Inflammatory macrophage treated with lipopolysaccharide for 4 hours (primary cell): ENCODE measurements around the gene CEP164.
"Not testable (repeated sequence)": the region's sequence is repeated elsewhere in the genome, so short reads cannot be mapped to it uniquely, and the experiment has no call there.

ENCODE experiments used
- DNase-seq: peaks from one replicate; pipeline ENCODE4 v3.0.0-alpha.2; 2020

The CEP164 gene

GRCh38 chr11:117399100-117399840, 71.6 kb downstream of the CEP164 start:
- DNase-seq: not testable (repeated sequence)

- DNase-seq: not testable (repeated sequence)
These were observed 78.2 kb downstream of the CEP164 start for GRCh38 chr11:117405898-117406297.

DNA sequence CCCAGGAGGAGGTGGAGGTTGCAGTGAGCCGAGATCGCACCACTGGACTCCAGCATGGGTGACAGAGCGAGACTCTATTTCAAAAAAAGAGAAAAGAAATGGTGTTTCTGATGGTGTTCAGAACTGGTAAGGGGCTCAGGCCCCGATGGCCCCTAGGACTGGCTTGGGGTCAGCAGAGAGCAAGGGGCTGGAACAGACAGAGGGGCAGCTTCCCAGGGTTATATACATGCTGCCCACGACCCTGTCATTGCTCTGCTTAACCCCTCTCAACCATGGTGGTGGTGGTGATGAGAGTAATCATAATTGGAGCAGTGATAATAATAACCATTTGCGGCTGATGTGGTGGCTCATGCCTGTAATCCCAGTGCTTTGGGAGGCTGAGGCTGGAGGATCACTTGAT, 79.4 kb downstream of the CEP164 start:
- DNase-seq: no peak

DNA sequence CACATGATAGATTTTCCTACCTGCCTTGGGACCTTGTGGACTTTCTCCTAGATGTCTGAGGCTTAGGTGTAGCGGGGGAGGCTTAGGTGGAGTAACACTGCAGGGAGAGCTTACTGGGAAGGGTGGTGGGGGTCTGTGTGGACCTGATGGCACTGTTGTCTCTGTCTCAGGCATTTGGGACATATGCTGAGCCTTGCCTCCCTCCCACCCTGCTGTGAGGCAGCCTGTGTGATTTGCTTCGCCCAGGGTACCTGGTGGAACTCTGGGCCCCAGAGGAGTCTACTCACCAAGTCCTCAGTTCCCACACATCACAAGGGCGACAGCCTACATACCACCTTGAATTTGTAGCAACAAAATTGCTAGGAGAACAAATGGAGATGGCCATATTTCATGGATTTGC, 80.7 kb downstream of the CEP164 start:
- DNase-seq: no peak

- no peak for DNase-seq
These were observed 81.9 kb downstream of the CEP164 start for GRCh38 chr11:117409511-117409910.

GRCh38 chr11:117410238-117410637, 82.6 kb downstream of the CEP164 start:
- no peak for DNase-seq

- DNase-seq: no peak
These were observed 83.4 kb downstream of the CEP164 start for GRCh38 chr11:117410861-117411710.

- no peak for DNase-seq
These were observed 84.1 kb downstream of the CEP164 start for GRCh38 chr11:117411736-117412135.

DNA sequence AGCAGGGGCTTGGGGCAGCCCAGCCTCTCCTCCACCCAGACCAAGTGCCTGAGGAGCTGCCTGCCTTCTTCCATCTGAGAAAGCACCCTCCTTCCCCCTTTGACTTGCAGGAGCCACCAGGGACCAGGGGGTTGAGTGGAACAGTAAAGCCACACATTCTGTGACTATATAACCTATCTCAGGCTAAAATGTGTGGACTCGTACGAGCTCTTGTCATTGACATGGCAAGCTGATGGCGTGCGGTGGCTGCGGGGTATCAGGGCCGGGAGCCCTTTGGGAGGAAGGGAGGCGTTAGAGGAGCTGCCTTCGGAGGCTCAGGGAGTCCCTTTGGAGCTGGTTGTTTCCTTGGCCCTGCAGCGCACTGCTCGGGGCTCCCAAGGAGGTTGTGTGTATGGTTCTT, 84.5 kb downstream of the CEP164 start:
- no peak for DNase-seq

DNA sequence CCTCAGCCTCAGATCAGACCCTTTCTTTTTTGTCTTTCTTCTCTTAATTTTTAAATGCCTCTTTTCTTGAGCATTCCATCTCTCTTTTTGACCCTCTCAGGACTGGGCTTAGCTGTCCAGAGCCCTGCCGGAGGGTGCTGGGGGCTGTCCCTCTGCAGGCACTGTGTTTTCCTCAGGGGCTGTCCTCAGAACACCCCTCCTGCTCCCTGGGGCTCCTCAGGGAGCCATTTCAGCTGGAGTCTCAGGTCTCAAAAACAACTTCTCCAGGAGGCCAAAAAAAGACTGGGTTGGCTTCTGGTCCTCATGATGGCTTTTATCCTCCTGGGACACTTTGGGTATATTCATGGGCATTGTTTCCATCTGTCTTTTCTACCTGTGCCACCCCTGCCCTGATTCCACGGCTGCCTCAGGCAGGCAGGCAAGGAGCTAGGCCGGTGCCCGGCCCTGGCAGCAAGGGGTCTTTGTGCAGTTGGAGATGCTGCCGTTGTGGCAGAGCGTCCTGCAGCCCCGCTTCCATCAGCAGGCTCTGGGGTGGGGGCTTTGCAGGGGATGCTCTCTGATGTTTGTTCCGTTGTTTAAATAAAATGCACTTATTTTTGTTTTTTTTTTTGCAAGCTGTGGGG, 85.1 kb downstream of the CEP164 start:
- DNase-seq: no peak

- no peak for DNase-seq
These were observed 86.0 kb downstream of the CEP164 start for GRCh38 chr11:117413616-117414015.

DNA sequence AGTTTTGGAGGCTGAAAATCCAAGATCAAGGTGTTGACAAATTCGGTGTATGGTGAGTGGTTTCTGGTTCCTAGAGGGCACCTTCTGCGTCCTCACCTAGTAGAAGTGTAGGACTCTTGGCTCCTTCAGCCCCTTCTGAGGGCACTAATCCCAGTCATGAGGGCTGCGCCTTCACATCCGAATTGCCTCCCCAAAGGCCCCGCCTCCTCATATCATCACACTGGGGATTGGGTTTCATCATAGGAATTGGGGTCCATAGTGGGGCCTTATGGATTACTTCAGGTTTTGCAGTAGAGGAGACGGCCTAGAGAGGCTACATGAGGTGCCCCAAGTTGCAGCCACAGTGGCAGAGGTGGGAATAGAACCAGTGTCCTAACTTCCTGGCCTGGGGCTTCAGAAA, 87.1 kb downstream of the CEP164 start:
- no peak for DNase-seq

DNA sequence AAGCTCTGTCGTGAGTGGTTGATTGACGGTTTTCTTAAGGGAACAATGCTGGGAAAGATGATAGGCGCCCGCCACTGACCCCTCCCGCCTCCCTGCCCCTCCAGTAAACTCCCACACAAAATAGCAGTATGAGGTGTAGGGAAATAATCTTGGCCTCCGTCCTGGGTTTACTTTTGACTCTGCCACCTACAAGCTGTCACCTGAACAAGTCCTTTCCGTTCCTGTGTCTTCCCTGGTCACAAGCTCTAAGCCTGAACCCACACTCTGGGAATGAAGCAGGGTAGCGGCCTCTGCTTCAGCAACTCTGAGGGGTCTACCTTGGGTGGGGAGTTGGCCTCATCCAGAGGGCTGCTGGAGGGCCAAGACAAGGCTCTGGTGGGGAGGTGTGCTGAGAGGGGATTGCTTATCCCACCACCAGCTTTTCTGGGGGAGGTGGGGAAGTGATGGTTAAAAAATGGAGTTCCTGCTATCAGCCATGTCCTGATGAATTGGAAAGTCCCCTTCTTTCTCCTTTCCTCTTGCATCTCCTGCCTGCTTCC, 87.8 kb downstream of the CEP164 start:
- DNase-seq: no peak

- no peak for DNase-seq
These were observed 89.7 kb downstream of the CEP164 start for GRCh38 chr11:117417342-117417741.

DNA sequence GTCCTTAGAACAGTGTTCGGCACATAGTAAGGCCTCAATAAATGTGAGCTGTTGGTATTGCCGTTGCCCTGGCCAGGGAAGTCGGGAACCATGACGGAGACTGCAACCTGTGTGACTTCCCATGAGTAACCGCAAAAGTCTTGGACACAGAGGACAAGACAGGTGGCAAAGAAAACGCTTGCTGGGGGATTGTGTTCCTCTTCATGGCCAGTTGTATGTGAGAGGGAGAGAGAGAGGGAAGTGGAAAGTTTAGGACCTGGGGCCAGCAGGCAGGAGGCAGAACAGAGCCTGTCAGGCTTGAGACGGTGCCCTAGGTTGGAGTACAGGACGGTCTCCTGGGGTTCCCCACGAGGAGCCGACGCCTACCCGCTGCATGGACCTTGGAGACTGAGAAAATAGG, 90.2 kb downstream of the CEP164 start:
- DNase-seq: no peak

GRCh38 chr11:117418737-117419481, 91.3 kb downstream of the CEP164 start:
- DNase-seq: no peak

DNA sequence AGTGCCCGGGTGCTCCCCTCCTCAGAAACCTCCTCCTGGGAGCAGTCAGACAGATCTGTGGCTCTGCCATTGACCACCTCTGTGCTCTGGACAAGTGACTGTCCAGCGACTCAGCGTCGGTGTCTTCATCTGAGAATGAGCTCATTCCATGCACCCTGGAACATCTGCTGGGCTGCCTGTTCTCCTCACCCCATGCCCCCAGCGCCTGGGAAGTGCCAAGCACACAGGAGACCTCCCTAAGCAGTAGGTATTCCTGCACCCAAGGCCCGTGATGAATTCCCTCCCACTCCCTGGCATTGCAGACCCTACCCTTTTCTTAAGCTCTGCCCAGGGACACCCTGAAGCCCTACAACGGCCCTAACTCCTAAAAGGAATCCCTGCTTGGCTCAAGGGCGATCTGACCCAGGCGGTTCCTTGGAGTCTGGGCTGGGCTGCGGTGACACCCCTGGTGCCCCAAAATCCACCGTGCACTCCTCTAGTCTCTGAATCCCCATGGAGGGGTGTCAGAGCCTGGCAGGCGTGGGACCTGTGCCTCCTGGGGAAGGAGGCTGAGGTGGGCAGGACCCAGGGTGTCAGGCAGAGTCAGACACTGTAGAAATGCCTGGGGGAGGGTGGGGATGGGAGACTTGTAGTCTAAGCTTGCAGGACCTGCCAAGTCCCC, 92.0 kb downstream of the CEP164 start:
- DNase-seq: no peak

- no peak for DNase-seq
These were observed 92.5 kb downstream of the CEP164 start for GRCh38 chr11:117420143-117420485.

DNA sequence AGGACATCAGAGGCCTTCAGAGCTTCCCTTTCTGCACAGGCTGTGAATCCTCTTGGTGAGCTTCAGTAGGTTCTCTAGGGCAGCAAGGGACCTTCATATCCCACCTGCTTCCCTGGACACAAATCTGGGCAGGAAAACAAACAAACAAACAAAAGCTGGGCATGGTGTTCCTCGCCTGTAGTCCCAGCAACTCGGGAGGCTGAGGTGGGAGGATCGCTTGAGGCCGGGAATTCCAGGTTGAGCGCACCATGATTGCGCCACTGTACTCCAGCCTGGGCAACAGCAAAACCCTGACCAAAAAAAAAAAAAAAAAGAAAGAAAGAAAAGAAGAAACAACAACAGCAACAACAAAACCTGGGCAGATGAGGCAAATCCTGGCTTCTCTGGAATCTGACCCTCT, 92.9 kb downstream of the CEP164 start:
- no peak for DNase-seq

DNA sequence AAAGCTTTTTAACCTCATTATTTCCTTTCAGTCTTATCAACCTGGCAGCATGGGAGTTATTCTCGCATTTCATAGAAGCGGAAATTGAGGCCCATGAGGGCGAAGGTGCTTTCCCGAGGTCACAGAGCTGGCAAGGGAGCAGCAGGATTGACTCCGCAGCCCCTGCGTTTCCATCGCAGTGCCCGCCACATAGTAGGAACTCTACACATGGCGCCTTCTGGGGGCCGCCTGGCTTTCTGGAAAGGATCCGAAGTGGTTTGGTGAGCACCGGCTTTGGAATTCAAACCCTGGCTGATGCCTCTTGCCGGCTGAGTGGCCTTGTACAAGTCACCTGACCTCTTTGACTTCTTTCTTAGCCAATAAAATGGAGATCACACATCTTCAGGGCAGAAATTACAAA, 93.4 kb downstream of the CEP164 start:
- no peak for DNase-seq

- no peak for DNase-seq
These were observed 93.8 kb downstream of the CEP164 start for GRCh38 chr11:117421476-117421875.

DNA sequence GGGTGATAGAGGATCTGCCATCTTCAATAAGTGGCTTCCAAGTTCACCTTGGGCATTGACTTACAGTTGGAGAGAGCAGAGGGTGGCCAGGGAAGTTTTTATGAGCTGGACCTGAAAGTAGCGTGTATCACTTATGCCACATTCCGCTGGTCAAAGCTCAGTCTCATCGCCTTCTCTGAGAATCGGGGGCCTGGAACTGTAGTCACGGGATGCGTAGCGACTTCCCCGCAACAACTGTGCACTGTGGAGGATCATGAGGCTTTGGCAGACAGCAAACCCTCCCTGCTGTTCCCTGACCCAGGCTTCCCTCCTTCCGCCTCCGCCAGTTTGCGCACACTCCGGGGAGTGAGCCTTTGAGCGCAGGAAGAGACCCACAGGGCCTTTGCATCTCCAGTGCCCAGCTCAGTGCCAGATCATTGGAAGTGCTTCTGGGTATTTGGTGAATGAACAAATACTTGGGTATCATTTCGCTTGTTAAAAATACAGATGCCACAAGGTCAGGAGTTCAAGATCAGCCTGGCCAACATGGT, 95.5 kb downstream of the CEP164 start:
- no peak for DNase-seq
